Measurements from ENCODE around the gene KCNQ1OT1.

KCNQ1OT1 gene

DNA sequence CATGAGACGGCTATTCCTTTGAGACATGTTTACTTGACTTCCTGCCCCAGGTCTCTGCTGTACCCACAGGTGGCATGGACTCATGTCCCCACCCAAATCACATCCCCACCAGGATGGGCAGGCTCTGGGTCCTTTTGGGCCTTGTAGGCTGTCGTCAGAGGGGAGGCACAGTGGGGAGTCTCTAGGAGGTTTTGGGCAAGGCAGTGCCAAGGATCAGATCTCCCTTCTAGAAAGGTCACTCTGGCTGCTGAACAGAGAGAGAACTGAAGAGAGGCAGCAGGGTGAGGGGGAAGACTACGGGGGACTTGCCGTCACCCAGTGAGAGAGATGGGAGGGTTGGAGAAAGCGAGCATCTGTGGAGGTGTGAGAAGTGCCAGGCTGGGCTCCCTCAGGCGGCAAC lies 4.6 kb upstream of the KCNQ1OT1 start:
- CTCF ChIA-PET: no interaction called here
- Histone ChIP-seq H3K9me3 (ENCODE audit: control insufficient read depth, insufficient read depth, low read depth, low read length) (no peaks in the 10 kb centered on the region), H3K4me3 (ENCODE audit: low read depth, low read length) (no peak overlapping the region), H3K36me3 (ENCODE audit: control insufficient read depth in 2 of 2, insufficient read depth in 1 of 2, low read length in 2 of 2) (no peaks in the 10 kb centered on the region), H3K4me1 (ENCODE audit: control insufficient read depth, insufficient read depth, low read length) (no peaks in the 10 kb centered on the region), H3K27ac (ENCODE audit: extremely low read depth, low read depth, low read length) (no peak overlapping the region)
- POLR2A ChIA-PET: no interaction called here
- TF ChIP-seq ZIC2 (tag by site-specific recombination; IDR thresholded peaks at IDR 0.05) (no peak), ZNF292 (tag by site-specific recombination; IDR thresholded peaks at IDR 0.05; ENCODE audit: borderline replicate concordance, low read depth) (no peak), ZFP41 (tag by site-specific recombination; IDR thresholded peaks at IDR 0.05; ENCODE audit: borderline replicate concordance) (no peak), ZNF2 (tag by site-specific recombination; IDR thresholded peaks at IDR 0.05) (no peak), ZNF843 (tag by site-specific recombination; IDR thresholded peaks at IDR 0.05) (no peak), ZNF791 (tag by site-specific recombination; IDR thresholded peaks at IDR 0.05) (no peak), ZSCAN5A (tag by site-specific recombination; IDR thresholded peaks at IDR 0.05) (no peak), ZNF639 (tag by site-specific recombination; IDR thresholded peaks at IDR 0.05) (no peak)
- TF ChIP-seq, protein P1, sequence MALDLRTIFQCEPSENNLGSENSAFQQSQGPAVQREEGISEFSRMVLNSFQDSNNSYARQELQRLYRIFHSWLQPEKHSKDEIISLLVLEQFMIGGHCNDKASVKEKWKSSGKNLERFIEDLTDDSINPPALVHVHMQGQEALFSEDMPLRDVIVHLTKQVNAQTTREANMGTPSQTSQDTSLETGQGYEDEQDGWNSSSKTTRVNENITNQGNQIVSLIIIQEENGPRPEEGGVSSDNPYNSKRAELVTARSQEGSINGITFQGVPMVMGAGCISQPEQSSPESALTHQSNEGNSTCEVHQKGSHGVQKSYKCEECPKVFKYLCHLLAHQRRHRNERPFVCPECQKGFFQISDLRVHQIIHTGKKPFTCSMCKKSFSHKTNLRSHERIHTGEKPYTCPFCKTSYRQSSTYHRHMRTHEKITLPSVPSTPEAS (tag by site-specific recombination; IDR thresholded peaks at IDR 0.05): no peak

GRCh38 chr11:2703363-2704141 lies 3.8 kb upstream of the KCNQ1OT1 start:
- CTCF ChIA-PET: no interaction called here

GRCh38 chr11:2702771-2703362 lies 3.1 kb upstream of the KCNQ1OT1 start:
- Histone ChIP-seq H3K36me3 (ENCODE audit: control insufficient read depth in 2 of 2, insufficient read depth in 1 of 2, low read length in 2 of 2) (no peaks in the 10 kb centered on the region), H3K9me3 (ENCODE audit: control insufficient read depth, insufficient read depth, low read depth, low read length) (no peaks in the 10 kb centered on the region), H3K27ac (ENCODE audit: extremely low read depth, low read depth, low read length) (no peak overlapping the region), H3K4me3 (ENCODE audit: low read depth, low read length) (no peak overlapping the region), H3K4me1 (ENCODE audit: control insufficient read depth, insufficient read depth, low read length) (no peaks in the 10 kb centered on the region)
- TF ChIP-seq ZNF433 (tag by site-specific recombination; IDR thresholded peaks at IDR 0.05; ENCODE audit: low read depth) (no peak), ZNF843 (tag by site-specific recombination; IDR thresholded peaks at IDR 0.05) (no peak), ZNF777 (tag by site-specific recombination; IDR thresholded peaks at IDR 0.05; ENCODE audit: borderline replicate concordance) (no peak), GLI4 (tag by site-specific recombination; IDR thresholded peaks at IDR 0.05) (no peak), GLI2 (tag by site-specific recombination; IDR thresholded peaks at IDR 0.05; ENCODE audit: borderline replicate concordance, low read depth) (no peak), ZNF341 (tag by site-specific recombination; IDR thresholded peaks at IDR 0.05; ENCODE audit: low read depth) (no peak), ZNF248 (tag by site-specific recombination; IDR thresholded peaks at IDR 0.05) (no peak), EGR2 (tag by site-specific recombination; IDR thresholded peaks at IDR 0.05; ENCODE audit: low read depth) (no peak), ZNF549 (tag by site-specific recombination; IDR thresholded peaks at IDR 0.05) (no peak), SP3 (tag by site-specific recombination; IDR thresholded peaks at IDR 0.05) (no peak), ZIC2 (tag by site-specific recombination; IDR thresholded peaks at IDR 0.05) (no peak), ZNF626 (tag by site-specific recombination; IDR thresholded peaks at IDR 0.05) (no peak)
- ChIA-PET CTCF (interaction anchor here (0.9 to 1.4 kb wide), 2 partner anchors 170 to 185 kb away, joined by 3 to 4 read pairs; no protein-coding TSS in a partner anchor), POLR2A (no interaction called here)

More at GRCh38 chr11:2703363-2704141, 3.8 kb upstream of the KCNQ1OT1 start:
- POLR2A ChIA-PET: no interaction called here
- H3K27ac ChIP-seq (ENCODE audit: extremely low read depth, low read depth, low read length): no peak overlapping the region
- no peaks in the 10 kb centered on the region for H3K4me1 ChIP-seq (ENCODE audit: control insufficient read depth, insufficient read depth, low read length)
- H3K9me3 ChIP-seq (ENCODE audit: control insufficient read depth, insufficient read depth, low read depth, low read length): no peaks in the 10 kb centered on the region
- TF ChIP-seq ZNF140 (tag by site-specific recombination; IDR thresholded peaks at IDR 0.05) (no peak), ZNF398 (tag by site-specific recombination; IDR thresholded peaks at IDR 0.05) (no peak), ZNF366 (tag by site-specific recombination; conservative IDR thresholded peaks at IDR 0.05) (no peak), ZBTB20 (tag by site-specific recombination; IDR thresholded peaks at IDR 0.05) (no peak), ZNF311 (tag by site-specific recombination; IDR thresholded peaks at IDR 0.05; ENCODE audit: borderline replicate concordance) (no peak)
- H3K4me3 ChIP-seq (ENCODE audit: low read depth, low read length): no peak overlapping the region
- no peaks in the 10 kb centered on the region for H3K36me3 ChIP-seq (ENCODE audit: control insufficient read depth in 2 of 2, insufficient read depth in 1 of 2, low read length in 2 of 2)

All from HEK293 (cell line).